T-helper 2 cell (primary cell): ENCODE measurements around the gene KRT83.
"Not testable (repeated sequence)": the region's sequence is repeated elsewhere in the genome, so short reads cannot be mapped to it uniquely, and the experiment has no call there.

Source experiments
- DNase-seq, 5 experiments: peaks; one replicate each; pipeline versions ENCODE4 v3.0.0 to v3.0.0-alpha.2; 2012 to 2022

The KRT83 gene

GRCh38 chr12:52352951-52353350, 31.8 kb upstream of the KRT83 start:
- no peak for DNase-seq

- peak in 3 of 5 experiments; percentile 29 to 83 (median 65) for DNase-seq
Measured at GRCh38 chr12:52351196-52352059, 30.2 kb upstream of the KRT83 start.

DNA sequence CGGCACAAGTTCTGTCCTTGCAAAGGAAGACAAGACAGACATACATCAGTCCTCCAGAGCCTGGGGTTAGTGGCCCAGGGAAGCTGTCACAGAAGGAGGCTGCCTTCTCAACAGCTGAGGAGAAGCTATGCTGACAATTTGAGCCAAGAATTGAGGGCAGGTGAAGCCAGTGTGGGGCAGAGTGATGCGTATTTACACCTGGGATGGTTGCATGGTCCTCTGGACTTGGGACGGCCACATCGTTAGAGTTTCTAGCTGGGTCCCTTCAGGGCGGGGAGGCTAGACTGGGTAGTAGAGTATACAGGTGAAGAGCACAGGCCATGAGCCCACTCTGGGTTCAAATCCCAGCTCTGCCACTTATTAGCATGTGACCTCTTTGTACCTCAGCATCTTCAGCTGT, 29.6 kb upstream of the KRT83 start:
- no peak for DNase-seq

GRCh38 chr12:52350021-52350620, 28.9 kb upstream of the KRT83 start:
- no peak for DNase-seq

- DNase-seq, result no peak
Measured at GRCh38 chr12:52349196-52349595, 28.0 kb upstream of the KRT83 start.

DNA sequence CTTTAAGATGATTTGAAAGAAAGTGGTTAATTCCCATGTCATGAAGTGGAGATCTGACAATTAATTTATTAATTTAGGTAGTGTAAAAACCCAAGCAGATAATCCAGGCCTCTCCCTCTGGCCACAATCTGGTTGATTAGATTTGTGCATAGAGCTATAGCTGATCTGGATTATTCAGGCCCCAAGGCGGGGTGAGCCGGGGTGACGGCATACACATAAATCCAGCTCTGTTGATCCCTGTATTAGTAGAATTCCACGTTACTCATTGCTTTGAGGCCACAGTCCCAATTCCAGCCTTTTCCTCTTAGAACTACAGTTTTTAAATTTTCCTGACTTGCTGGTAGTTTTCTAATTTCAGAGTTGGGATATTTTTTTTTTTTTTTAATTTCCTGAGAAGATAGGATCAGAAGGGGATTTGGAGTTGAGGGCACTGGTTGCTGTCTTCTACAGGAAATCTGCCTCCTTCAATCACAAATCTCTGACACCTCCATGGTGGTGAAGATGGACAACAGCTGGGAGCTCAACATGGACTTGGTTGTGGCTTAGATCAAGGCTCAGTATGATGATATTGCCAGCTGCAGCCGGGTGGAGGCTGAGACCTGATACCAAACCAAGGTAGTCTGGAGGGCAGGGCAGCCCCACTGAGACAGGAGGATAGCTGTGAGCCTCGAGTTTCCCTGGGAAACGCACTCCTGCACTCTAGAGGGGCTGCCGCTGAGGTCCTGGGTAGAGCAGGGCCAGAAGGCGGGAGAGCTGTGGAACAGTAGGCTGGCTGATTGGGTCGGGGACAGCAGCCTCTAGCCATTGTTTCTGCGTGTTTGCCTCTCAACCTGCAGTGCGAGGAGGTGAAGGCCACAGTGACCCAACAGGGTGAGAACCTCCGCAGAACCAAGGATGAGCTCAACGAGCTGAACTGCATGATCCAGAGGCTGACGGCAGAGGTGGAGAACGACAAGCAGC, 26.6 kb upstream of the KRT83 start:
- DNase-seq, result no peak

DNA sequence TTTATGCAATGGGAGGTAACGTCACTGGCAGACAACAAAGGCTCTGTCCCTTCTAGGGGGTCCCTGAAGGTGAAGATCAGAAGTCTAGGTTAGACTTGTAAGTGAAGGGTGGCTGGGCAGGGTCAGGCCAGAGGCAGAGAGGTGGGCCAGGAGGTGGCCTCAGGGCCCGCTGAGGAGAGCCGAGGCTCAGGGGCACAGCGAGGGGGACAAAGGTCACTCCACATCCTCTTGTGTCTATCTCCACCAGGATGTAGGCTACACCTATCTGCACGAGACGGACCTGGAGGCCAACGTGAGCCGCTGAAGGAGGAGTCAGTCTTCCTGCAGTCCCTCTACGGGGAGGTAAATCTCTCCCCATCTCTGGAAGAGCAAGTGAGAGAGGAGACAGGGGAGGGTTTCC, 25.8 kb upstream of the KRT83 start:
- no peak for DNase-seq

- DNase-seq, result no peak
Measured at GRCh38 chr12:52346593-52346992, 25.4 kb upstream of the KRT83 start.

DNA sequence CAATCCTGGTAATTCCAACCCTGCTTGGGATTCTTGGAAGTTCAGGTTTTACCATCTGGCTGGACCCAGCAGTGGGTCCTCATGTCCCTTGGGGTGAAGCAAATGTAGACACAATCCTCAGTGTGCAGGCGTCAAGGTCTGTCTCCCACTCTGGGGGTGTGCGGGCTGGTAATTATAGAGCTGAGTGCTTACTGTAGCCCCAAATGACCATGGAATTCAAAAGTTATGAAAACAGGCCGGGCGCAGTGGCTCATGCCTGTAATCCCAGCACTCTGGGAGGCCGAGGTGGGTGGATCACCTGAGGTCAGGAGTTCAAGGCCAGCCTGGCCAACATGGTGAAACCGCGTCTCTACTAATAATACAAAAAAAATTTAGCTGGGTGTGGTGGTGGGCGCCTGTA, 23.8 kb upstream of the KRT83 start:
- not testable (repeated sequence) for DNase-seq

- DNase-seq, result no peak
Measured at GRCh38 chr12:52344111-52344510, 22.9 kb upstream of the KRT83 start.

DNA sequence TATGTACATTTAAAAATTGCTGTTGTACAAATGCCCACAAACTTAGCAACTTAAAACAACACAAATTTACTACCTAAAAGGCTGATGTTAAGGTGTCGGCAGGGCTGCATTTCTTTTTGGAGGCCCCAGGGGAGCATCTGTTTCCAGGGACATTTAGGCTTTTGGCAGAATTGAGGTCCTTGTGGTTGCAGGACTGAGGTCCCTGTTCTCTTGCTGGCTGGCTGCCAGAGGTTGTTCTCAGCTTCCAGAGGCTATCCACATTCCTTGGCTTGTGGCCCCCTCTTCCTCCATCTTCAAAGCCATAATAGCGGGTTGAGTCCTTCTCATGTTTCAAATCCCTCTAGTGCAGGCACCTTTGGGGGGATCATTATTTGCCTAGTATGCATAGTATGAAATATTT, 22.4 kb upstream of the KRT83 start:
- no peak for DNase-seq

GRCh38 chr12:52342781-52343490, 21.7 kb upstream of the KRT83 start:
- DNase-seq, result no peak

- DNase-seq, result no peak
Measured at GRCh38 chr12:52341066-52341580, 19.9 kb upstream of the KRT83 start.

DNA sequence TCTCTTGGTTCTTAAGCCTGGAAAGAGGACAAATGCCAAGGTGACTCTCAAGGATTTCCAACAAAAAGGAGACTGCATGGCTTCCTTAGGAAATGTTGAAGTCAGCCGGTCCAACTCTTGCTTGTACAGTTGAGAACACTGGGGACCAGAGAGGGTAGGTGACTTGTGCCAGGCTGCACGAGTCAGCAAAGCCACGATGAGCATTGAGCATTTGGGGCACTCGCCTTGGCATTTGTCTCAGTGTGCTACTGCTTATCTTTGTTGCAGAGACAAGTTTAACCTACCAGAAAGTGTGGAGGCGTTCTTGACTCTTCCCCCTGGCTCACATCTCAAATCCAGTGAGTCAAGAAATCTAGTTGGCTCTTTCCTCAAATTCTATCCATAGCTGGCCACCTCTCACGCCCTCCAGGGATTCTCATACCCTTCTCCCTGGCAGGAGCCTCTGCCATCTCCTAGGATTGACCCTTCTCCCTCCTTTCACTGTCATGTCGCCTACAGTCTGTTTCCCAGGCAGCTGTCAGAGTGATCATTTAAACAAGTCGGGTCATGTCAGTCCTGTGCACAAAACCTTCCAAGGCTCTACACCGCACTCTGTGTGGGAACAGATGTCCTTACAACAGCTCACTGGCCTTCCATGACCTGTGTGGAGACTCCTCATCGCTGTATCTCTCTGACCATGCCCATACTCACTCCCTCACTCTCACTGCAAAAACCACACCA, 17.2 kb upstream of the KRT83 start:
- DNase-seq, result no peak

- DNase-seq, result no peak
Measured at GRCh38 chr12:52337054-52337453, 15.9 kb upstream of the KRT83 start.

- DNase-seq, result no peak
Measured at GRCh38 chr12:52336641-52337040, 15.4 kb upstream of the KRT83 start.

DNA sequence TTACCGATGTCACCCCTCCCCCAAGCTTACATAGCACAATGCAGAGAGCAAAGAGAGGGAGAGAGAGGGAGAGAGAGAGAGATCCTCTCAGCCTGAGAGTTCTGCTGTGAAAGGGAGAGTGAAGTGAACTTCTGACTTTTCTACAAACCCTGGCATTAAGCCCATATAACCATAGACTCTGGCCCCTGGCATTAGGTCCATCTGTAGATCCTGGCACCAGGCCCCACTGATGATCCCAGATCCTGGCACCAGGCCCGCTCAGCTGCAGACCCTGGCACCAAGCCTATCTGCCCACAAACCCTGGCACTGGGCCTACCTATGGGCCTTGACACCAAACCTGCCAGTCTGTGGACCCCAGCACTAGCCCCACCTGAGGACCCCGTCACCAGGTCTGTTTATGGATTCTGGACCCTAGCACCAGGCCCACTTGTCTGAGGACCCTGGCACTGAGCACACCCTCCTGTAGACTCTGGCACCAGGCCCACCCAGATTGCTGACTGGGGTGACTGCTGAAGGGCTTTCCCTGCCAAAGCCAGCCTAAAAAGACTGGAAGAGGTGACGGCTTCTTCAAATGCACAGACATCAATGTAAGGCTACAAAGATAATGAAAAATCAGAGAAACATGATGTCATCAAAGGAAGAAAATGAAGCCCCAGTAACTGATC, 14.5 kb upstream of the KRT83 start:
- no peak for DNase-seq

DNA sequence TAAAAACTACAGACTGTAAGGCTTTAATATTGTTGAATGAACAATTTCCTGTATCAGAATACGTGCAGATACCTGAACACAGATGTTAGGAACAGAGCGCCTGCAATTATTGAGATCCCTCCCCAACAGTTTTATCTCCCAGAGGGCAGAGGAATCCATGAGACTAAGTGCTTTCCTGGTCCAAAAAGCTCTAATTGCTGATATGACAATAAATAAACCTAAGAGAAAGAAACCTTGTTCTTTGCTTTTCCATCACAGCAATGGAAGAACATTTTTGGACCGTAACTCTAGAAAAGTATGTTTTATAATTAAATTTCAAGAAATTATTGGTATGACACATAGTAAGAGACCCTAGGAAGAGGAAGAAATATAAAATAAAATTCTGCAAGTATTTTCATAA, 13.0 kb upstream of the KRT83 start:
- DNase-seq, result no peak

DNA sequence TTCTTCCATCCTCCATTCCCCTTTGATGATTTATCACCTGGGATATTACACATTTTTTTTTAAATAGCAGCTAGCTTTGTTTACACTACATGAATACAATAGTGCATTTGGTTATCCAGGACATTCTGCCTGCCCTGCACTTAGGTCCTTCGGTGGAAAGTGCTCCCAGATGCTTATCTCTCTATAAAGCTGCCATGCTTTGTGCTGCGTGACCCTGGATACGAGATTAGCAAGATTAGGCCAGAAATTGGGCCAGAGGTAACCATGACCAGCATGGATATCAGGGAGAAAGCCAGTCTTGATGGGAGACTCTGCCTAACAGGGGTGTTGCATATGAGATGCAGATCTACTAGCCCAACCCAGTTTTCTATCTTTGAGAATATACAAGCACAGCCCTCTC, 12.1 kb upstream of the KRT83 start:
- DNase-seq, result no peak

- no peak for DNase-seq
Measured at GRCh38 chr12:52332381-52332780, 11.2 kb upstream of the KRT83 start.

DNA sequence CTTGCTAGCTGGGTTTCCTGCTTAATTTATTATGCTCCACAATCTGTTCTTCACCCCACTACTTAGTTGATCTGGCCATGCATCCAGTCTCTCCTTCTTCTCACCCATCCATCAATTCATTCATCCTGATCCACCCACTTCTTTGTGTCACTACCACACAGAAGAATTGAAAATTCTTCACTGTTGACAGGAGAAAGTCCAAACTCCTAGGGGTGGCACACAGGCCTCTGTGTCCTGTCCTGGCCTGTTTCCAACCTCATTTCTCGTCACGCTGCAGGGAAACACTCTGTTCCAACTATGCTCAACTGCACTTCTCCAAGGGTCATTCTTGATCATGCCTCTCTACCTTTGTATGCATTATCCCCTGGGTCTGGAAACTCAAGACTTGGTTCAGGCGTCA, 10.6 kb upstream of the KRT83 start:
- DNase-seq, result no peak
